GM12875 (cell line): ENCODE data around the gene PRM2.

ENCODE experiments used
- H3K4me3 ChIP-seq: one replicate; pipeline ENCODE4 v1.5.1; 2011; ENCODE audit warnings: low read depth, low read length, control low read depth
- TF ChIP-seq, protein P1 (sequence below): IDR thresholded peaks from 2 replicates; pipeline ENCODE4 v1.5.1; 2011; ENCODE audit warnings: low read depth, mild to moderate bottlenecking, control low read depth, inconsistent platforms, low read length, moderate library complexity, borderline replicate concordance; ENCODE audit not compliant: insufficient read depth

PRM2 gene

DNA sequence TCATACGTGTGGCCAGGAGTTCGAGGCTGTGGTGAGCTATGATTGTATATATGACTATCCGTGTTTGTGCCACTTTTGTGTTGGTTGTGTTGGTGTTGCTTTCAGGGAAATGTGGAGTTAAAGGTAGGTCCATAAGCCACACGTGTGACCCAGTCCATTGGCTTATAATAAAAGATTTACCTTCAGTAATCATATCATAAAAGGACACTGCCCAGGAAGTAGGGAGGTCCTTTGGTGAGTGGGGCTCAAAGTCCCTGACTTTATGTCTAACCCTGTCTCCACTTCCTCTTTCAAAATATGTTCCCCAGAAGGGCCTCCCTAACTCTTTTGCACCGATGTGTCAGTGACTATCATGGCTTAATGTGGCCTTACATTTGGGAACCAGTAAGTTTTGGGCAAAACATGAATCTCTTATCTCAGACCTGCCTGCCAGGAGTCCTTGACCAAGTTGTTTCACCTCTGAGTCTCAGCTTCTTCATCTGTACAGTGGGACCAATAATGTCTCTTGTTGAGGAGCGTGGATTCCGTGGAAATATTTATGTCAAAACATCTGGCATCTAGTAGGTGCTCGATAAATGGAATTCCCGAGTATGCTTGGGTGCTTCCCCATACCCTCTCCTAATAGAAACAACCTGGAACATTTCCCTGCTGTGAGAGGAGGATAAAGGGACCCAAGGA is 12.0 kb downstream of the PRM2 start:
- TF ChIP-seq, protein P1, sequence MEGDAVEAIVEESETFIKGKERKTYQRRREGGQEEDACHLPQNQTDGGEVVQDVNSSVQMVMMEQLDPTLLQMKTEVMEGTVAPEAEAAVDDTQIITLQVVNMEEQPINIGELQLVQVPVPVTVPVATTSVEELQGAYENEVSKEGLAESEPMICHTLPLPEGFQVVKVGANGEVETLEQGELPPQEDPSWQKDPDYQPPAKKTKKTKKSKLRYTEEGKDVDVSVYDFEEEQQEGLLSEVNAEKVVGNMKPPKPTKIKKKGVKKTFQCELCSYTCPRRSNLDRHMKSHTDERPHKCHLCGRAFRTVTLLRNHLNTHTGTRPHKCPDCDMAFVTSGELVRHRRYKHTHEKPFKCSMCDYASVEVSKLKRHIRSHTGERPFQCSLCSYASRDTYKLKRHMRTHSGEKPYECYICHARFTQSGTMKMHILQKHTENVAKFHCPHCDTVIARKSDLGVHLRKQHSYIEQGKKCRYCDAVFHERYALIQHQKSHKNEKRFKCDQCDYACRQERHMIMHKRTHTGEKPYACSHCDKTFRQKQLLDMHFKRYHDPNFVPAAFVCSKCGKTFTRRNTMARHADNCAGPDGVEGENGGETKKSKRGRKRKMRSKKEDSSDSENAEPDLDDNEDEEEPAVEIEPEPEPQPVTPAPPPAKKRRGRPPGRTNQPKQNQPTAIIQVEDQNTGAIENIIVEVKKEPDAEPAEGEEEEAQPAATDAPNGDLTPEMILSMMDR = no peak
- H3K4me3 ChIP-seq = no peak overlapping the region

DNA sequence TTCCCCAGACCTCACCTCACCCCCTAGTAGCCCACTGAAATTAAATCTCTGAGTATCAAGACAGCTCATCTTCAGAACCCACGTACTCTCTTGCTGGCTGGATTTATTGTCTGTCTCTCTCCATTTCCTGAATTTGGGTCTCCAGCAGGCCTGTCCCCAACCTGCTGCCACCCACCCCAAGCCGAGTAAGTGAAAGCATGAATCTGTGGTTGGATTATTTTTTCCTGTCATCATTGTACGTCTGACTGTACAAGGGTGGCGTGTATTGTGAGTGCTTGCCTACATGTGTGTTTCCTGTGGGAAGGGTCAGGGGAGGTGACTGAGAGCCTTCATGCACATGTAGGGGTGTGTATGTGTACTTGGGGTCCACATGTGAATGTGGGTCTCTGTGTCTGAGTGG is 12.5 kb downstream of the PRM2 start:
- TF ChIP-seq, protein P1 = no peak
- H3K4me3 ChIP-seq = no peak overlapping the region

DNA sequence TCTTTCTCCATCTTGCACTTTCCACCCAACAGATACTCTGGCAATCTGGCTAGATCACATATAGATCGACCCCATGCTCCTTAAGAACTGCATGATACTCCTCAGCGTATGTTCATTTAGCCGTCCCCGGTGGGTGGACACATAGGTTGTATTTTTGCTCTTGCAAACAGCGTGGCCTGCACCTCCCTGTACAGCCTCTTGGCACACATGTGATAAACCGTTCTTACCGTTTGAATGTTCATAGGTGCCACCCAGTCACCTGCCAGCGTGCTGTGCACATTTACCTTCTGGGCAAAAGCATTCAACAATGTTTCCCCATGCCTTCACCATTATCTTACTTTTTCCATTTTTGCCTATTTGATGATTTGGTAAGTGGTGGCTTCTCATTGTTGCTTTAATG is 13.4 kb downstream of the PRM2 start:
- no peak overlapping the region for H3K4me3 ChIP-seq
- TF ChIP-seq, protein P1 = no peak

DNA sequence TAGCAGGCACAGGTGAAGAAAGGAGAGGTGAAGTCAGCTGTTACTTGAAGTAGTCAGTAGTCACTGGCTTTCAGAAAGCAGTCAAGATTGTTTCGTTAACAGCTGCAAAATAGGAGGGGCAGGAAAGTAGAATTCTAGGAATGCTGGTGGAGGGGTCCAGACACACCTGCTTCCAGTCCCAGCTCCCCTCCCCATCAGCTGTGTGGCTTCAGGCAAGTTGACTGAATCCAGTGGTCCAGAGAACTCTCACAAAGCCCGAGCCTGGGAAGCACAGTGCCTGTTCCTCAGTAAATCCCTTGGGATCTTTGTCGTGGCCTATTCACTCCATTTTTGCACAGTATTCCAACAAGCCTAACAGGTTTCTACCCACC is 15.7 kb downstream of the PRM2 start:
- no peak overlapping the region for H3K4me3 ChIP-seq
- TF ChIP-seq, protein P1 = no peak

DNA sequence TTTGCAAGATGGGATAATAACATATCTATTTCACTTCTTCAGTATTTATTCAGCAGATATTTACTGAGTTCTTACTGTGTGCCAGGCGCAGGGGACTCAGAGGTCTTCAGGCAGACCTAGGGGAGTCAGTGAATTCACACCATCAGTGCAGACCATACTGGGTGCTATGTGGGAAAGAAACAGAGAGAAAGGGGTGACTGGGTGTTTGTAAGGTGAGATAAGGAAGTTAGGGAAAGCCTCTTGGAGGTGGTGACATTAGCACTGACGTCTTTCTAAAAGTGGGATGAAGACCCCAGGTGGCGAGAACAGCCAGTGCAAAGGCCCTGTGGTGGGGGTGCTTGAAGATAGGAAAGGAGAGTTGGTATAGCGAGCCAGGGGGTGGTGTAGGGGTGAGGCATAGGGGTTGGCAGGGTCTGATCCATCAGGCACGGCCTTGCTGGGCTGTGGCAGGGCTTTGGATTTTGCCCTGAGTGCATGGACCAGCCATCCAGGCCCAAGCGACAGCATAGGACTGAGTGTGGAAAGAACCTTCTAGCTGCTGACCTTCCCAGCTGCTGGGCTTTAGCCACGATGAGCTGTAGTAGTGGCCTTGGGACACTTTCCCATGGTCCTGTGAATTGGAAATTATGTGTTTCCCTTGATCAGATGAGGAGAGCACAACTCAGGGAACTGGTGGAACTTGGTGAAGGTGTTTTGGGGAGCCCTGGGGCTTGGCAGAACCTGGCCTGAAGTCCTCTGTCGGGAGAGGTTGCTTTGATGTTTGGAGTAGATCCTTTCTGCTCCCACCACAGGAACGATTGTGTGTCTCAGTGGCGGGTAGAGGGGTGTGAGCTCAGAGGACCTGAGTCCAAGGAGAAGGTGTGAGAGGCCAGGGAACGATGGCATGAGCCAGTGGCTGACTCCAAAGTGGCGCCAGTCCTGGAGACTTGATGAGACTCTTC is 16.4 kb downstream of the PRM2 start:
- H3K4me3 ChIP-seq = no peak overlapping the region
- TF ChIP-seq, protein P1 = no peak

DNA sequence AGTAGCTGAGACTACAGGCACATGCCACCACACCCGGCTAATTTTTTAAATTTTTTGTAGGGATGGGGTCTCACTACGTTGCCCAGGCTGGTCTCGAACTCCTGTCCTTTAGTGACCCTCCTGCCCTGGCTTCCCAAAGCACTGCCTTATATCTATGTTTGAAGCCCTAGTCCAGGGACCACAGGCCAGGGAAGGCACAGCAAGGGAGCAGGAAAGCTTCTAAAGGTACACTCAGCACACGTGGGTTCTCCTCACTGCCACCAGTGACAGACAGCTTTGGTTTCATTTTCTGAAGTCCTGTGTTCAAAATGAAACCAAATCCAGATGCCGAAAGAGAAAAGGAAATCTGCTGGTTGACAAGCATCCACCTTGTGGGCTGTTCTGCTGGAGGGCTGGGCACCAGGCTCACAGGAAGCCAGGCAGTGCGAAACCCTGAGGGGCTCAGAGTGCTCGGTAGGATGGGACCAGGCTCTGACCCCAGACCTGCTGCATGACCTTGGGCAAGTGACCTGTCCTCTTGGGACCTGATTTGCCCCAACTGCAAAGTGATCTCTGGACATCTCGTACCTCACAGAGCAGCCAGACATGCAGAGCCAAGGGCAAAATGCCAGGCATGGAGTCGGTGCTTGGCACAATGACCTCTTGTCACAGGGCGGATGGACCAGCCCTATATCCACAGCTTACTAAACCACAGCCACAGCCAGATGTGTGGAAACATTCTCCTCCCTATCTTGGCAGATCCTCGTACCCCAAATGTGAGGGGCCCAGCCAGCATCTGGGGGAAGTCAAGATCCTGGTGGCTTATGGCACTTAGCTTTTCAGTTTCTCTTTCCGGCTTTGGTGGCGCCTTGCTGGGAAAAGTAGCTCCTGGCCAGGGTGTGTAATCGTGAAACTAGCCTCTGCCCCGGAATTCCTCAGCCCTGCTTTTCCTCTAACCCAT is 17.5 kb downstream of the PRM2 start:
- TF ChIP-seq, protein P1 = no peak
- no peak overlapping the region for H3K4me3 ChIP-seq
